GM12878 (cell line): ENCODE results near the gene AGPAT2. TPM values are rescaled to one million over a fixed set of nuclear protein-coding genes. Genes with fewer than 3 reads are reported as not detected.

Source experiments
- EP300 ChIP-seq, 2 experiments: fragments of 150-350 bp in 1 of 2; IDR thresholded peaks; 2 replicates each; pipeline ENCODE4 v1.6.1; 2011 to 2012; ENCODE audit warnings: low read depth in 2 of 2, low read length in 2 of 2, borderline replicate concordance in 1 of 2, improper control_type of control experiment in 1 of 2, inconsistent platforms in 1 of 2; ENCODE audit not compliant: control insufficient read depth in 1 of 2
- KDM1A ChIP-seq: fragments of 200-600 bp; sonication (generic); IDR thresholded peaks from 2 replicates; pipeline ENCODE4 v1.6.1; 2016; ENCODE audit warnings: borderline replicate concordance
- MTA2 ChIP-seq: fragments of 450-650 bp; IDR thresholded peaks from 2 replicates; pipeline ENCODE4 v1.6.1; 2016; ENCODE audit warnings: low read depth, mild to moderate bottlenecking, moderate library complexity
- MXI1 ChIP-seq: fragments of 150-350 bp; IDR thresholded peaks from 2 replicates; pipeline ENCODE4 v1.6.1; 2011; ENCODE audit warnings: low read depth, mild to moderate bottlenecking, inconsistent platforms, low read length, improper control_type of control experiment
- YY1 ChIP-seq: IDR thresholded peaks from 2 replicates; pipeline ENCODE4 v1.6.1; 2011; ENCODE audit warnings: low read depth, mild to moderate bottlenecking, low read length
- polyA plus RNA-seq, 11 experiments: library from polyadenylated mRNA; depleted of rRNA in 4 of 11; unstranded in 6 of 11; stranded (reverse) in 5 of 11; fragments of >200 nt; fragmentation: Nextera tagmentation in 4 of 11; fragmentation: Illumina TruSeq in 1 of 11; extraction: Ambion mirVana in 4 of 11; extraction: Trizol in 1 of 11; gene quantifications; 1 replicate in 1 of 11; 2 replicates in 10 of 11; pipeline versions ENCODE4 v1.2.1 to v1.2.3, GENCODE V29; 2011 to 2016; ENCODE audit warnings: inconsistent platforms in 2 of 11, missing spikeins in 2 of 11, low read depth in 1 of 11
- total RNA-seq, 4 experiments: library from RNA; depleted of rRNA in 3 of 4; stranded (reverse); fragments of >200 nt in 3 of 4; fragmentation: Illumina TruSeq in 1 of 4; extraction: Trizol in 1 of 4; gene quantifications; 2 replicates each; pipeline versions ENCODE4 v1.2.1 to v1.2.3, GENCODE V29; 2013 to 2021
- TF ChIP-seq, protein P1 (sequence below): fragments of 450-650 bp; IDR thresholded peaks from 2 replicates; pipeline ENCODE4 v1.6.1; 2014; ENCODE audit warnings: mild to moderate bottlenecking
- TF ChIP-seq, protein P2 (sequence below): fragments of 450-650 bp; IDR thresholded peaks from 2 replicates; pipeline ENCODE4 v1.6.1; 2017; ENCODE audit warnings: mild to moderate bottlenecking, moderate library complexity
- TF ChIP-seq, protein P3 (sequence below): fragments of 450-650 bp; IDR thresholded peaks from 2 replicates; pipeline ENCODE4 v1.6.1; 2017; ENCODE audit warnings: low read depth, mild to moderate bottlenecking, moderate library complexity

Gene AGPAT2
- total and polyA plus RNA-seq, 10 of the 15 experiments (the other 5 are each of a cell fraction or from before 2014, with no cell fraction given): 0.10 to 28.5 (median 18.2) TPM

DNA sequence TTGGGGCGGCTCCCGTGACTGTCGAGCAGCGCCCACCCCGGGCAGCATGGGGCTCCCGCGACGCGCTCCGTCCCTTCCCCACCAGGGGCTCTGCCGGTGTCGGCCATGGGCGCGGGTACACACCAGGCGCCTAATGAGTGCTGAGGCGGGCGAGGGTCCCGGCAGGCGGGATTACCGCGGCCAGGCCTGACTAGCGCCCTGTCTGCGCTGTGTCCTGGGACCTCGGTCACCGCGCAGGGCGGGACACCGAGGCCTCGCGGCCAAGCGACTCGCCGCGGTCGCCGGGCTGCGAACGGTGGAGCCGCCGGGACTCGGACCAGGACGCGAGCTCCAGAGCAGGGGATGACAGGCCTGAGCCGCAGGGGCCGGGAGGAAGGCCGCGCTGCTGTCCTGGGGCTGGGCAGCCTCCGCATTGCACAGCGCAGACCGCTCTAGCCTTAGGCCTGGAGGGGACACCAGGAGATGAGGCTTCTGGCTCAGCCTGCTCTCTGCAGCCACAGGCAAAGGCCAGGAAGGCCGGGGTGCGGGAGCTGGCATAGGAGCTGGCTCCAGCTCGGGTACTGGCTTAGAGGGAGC is 41.4 kb upstream of the AGPAT2 start (continued):
- TF ChIP-seq YY1 (no peak), MTA2 (no peak), MXI1 (no peak), EP300 (IDR thresholded peaks at IDR 0.05; ENCODE audit: borderline replicate concordance in 1 of 2, control insufficient read depth in 1 of 2, low read depth in 2 of 2, low read length in 2 of 2) (no peak), KDM1A (no peak)
- TF ChIP-seq, protein P1, sequence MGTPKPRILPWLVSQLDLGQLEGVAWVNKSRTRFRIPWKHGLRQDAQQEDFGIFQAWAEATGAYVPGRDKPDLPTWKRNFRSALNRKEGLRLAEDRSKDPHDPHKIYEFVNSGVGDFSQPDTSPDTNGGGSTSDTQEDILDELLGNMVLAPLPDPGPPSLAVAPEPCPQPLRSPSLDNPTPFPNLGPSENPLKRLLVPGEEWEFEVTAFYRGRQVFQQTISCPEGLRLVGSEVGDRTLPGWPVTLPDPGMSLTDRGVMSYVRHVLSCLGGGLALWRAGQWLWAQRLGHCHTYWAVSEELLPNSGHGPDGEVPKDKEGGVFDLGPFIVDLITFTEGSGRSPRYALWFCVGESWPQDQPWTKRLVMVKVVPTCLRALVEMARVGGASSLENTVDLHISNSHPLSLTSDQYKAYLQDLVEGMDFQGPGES: no peak
- TF ChIP-seq, protein P2, sequence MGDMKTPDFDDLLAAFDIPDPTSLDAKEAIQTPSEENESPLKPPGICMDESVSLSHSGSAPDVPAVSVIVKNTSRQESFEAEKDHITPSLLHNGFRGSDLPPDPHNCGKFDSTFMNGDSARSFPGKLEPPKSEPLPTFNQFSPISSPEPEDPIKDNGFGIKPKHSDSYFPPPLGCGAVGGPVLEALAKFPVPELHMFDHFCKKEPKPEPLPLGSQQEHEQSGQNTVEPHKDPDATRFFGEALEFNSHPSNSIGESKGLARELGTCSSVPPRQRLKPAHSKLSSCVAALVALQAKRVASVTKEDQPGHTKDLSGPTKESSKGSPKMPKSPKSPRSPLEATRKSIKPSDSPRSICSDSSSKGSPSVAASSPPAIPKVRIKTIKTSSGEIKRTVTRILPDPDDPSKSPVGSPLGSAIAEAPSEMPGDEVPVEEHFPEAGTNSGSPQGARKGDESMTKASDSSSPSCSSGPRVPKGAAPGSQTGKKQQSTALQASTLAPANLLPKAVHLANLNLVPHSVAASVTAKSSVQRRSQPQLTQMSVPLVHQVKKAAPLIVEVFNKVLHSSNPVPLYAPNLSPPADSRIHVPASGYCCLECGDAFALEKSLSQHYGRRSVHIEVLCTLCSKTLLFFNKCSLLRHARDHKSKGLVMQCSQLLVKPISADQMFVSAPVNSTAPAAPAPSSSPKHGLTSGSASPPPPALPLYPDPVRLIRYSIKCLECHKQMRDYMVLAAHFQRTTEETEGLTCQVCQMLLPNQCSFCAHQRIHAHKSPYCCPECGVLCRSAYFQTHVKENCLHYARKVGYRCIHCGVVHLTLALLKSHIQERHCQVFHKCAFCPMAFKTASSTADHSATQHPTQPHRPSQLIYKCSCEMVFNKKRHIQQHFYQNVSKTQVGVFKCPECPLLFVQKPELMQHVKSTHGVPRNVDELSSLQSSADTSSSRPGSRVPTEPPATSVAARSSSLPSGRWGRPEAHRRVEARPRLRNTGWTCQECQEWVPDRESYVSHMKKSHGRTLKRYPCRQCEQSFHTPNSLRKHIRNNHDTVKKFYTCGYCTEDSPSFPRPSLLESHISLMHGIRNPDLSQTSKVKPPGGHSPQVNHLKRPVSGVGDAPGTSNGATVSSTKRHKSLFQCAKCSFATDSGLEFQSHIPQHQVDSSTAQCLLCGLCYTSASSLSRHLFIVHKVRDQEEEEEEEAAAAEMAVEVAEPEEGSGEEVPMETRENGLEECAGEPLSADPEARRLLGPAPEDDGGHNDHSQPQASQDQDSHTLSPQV: no peak
- TF ChIP-seq, protein P3, sequence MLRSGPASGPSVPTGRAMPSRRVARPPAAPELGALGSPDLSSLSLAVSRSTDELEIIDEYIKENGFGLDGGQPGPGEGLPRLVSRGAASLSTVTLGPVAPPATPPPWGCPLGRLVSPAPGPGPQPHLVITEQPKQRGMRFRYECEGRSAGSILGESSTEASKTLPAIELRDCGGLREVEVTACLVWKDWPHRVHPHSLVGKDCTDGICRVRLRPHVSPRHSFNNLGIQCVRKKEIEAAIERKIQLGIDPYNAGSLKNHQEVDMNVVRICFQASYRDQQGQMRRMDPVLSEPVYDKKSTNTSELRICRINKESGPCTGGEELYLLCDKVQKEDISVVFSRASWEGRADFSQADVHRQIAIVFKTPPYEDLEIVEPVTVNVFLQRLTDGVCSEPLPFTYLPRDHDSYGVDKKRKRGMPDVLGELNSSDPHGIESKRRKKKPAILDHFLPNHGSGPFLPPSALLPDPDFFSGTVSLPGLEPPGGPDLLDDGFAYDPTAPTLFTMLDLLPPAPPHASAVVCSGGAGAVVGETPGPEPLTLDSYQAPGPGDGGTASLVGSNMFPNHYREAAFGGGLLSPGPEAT: no peak
